Ishikawa (cell line): Measurements from ENCODE around the gene TRAPPC1.

Experiments used
- CEBPB ChIP-seq: IDR thresholded peaks from 2 replicates; pipeline ENCODE4 v1.6.1; 2012
- EGR1 ChIP-seq: IDR thresholded peaks from 2 replicates; pipeline ENCODE4 v1.6.1; 2012
- EP300 ChIP-seq: IDR thresholded peaks from 2 replicates; pipeline ENCODE4 v1.6.1; 2012; ENCODE audit warnings: borderline replicate concordance
- FOXM1 ChIP-seq: IDR thresholded peaks from 2 replicates; pipeline ENCODE4 v1.6.1; 2012; ENCODE audit warnings: low read depth, borderline replicate concordance
- MAX ChIP-seq: IDR thresholded peaks from 2 replicates; pipeline ENCODE4 v1.6.1; 2012
- RAD21 ChIP-seq: IDR thresholded peaks from 2 replicates; pipeline ENCODE4 v1.6.1; 2012; ENCODE audit warnings: low read depth
- REST ChIP-seq: IDR thresholded peaks from 2 replicates; pipeline ENCODE4 v1.6.1; 2012; ENCODE audit warnings: low read depth, mild to moderate bottlenecking
- TAF1 ChIP-seq: IDR thresholded peaks from 2 replicates; pipeline ENCODE4 v1.6.1; 2012; ENCODE audit warnings: low read depth, mild to moderate bottlenecking
- TCF12 ChIP-seq: IDR thresholded peaks from 2 replicates; pipeline ENCODE4 v1.6.1; 2012; ENCODE audit warnings: low read depth
- TEAD4 ChIP-seq: IDR thresholded peaks from 2 replicates; pipeline ENCODE4 v1.6.1; 2012
- USF1 ChIP-seq: IDR thresholded peaks from 2 replicates; pipeline ENCODE4 v1.6.1; 2012
- YY1 ChIP-seq: IDR thresholded peaks from 2 replicates; pipeline ENCODE4 v1.6.1; 2012; ENCODE audit warnings: low read depth

- TF ChIP-seq CEBPB, result no peak
- no peak for TF ChIP-seq YY1
- TF ChIP-seq TAF1, result no peak
- no peak for TF ChIP-seq EGR1
- no peak for TF ChIP-seq EP300
- no peak for TF ChIP-seq MAX
- TF ChIP-seq TCF12, result no peak
- no peak for TF ChIP-seq TEAD4
- TF ChIP-seq RAD21, result no peak
- TF ChIP-seq REST, result no peak
- no peak for TF ChIP-seq FOXM1
- no peak for TF ChIP-seq USF1
These were observed 21.5 kb downstream of the TRAPPC1 start for GRCh38 chr17:7910281-7910680.
